Fibroblast of lung (primary cell): ENCODE data around the gene TNNI3K.

Experiments
- CTCF ChIP-seq, 2 donors: IDR thresholded peaks in 1 of 2; conservative IDR thresholded peaks in 1 of 2; 1 replicate in 1 of 2; 2 replicates in 1 of 2; pipeline ENCODE4 v1.5.1; 2011 to 2012; ENCODE audit warnings: low read length in 2 of 2, control low read depth in 1 of 2, inconsistent platforms in 1 of 2, low read depth in 1 of 2, mild to moderate bottlenecking in 1 of 2
- EZH2 ChIP-seq: IDR thresholded peaks from 2 replicates; pipeline ENCODE4 v1.5.1; 2012; ENCODE audit warnings: low read length, control low read depth, mild to moderate bottlenecking; ENCODE audit errors: missing control alignments

- no peak for TF ChIP-seq CTCF (conservative IDR thresholded peaks at IDR 0.05 in 1 of 2, IDR thresholded peaks at IDR 0.05 in 1 of 2; ENCODE audit: low read depth in 1 of 2, low read length in 2 of 2)
- no peak for TF ChIP-seq EZH2
Measured at GRCh38 chr1:74286414-74286813, 51.2 kb downstream of the TNNI3K start.
